HEK293T (cell line): ENCODE data around the gene TFEC.

Experiments
- ARNT ChIP-seq: fragments of 450-650 bp; IDR thresholded peaks from 2 replicates; pipeline ENCODE4 v1.6.1; 2017; ENCODE audit warnings: mild to moderate bottlenecking
- BHLHE40 ChIP-seq: fragments of 450-650 bp; IDR thresholded peaks from 2 replicates; pipeline ENCODE4 v1.6.1; 2016; ENCODE audit warnings: mild to moderate bottlenecking, moderate library complexity, borderline replicate concordance
- ELF4 ChIP-seq: fragments of 450-650 bp; IDR thresholded peaks from 2 replicates; pipeline ENCODE4 v1.6.1; 2017; ENCODE audit warnings: antibody characterized with exemption
- FOXK2 ChIP-seq: fragments of 450-650 bp; IDR thresholded peaks from 2 replicates; pipeline ENCODE4 v1.6.1; 2016; ENCODE audit warnings: mild to moderate bottlenecking
- LEF1 ChIP-seq: fragments of 450-650 bp; IDR thresholded peaks from 2 replicates; pipeline ENCODE4 v1.6.1; 2017; ENCODE audit warnings: mild to moderate bottlenecking, borderline replicate concordance
- SUZ12 ChIP-seq: fragments of 450-650 bp; IDR thresholded peaks from 2 replicates; pipeline ENCODE4 v1.6.1; 2016; ENCODE audit warnings: mild to moderate bottlenecking
- TF ChIP-seq, protein P1 (sequence below): fragments of 450-650 bp; IDR thresholded peaks from 2 replicates; pipeline ENCODE4 v1.6.1; 2016

DNA sequence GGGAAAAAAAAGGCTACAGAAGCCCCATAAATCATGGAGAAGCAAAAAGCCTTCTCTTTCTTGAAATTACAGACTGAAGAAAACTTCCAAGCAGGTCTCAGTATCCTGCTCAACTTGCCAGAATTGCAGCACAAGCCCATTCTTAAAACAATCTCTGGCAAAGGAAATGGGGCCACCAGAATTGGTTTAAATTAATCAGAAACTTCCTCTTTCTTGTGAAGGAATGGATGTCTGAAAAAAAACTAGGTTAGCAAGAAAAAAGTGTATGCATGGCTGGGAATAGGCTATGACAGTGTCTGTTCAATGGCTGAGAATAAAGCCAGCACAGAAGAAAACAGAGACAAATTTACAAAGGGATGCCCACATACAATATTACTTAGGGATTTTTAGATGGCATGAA is 59.1 kb downstream of the TFEC start:
- TF ChIP-seq, protein P1, sequence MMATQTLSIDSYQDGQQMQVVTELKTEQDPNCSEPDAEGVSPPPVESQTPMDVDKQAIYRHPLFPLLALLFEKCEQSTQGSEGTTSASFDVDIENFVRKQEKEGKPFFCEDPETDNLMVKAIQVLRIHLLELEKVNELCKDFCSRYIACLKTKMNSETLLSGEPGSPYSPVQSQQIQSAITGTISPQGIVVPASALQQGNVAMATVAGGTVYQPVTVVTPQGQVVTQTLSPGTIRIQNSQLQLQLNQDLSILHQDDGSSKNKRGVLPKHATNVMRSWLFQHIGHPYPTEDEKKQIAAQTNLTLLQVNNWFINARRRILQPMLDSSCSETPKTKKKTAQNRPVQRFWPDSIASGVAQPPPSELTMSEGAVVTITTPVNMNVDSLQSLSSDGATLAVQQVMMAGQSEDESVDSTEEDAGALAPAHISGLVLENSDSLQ = no peak
- TF ChIP-seq SUZ12 (no peak), FOXK2 (no peak), BHLHE40 (no peak), ARNT (no peak), ELF4 (no peak), LEF1 (no peak)
